ENCODE results near the gene RICTOR. TPM values are rescaled to one million over a fixed set of nuclear protein-coding genes. Genes with fewer than 3 reads are reported as not detected.
"Not testable (repeated sequence)": the region's sequence is repeated elsewhere in the genome, so short reads cannot be mapped to it uniquely, and the experiment has no call there.

RICTOR gene
- polyA plus RNA-seq, 2 of the 4 experiments (the other 2 are of a cell fraction): 6.5 to 28.5 TPM

DNA sequence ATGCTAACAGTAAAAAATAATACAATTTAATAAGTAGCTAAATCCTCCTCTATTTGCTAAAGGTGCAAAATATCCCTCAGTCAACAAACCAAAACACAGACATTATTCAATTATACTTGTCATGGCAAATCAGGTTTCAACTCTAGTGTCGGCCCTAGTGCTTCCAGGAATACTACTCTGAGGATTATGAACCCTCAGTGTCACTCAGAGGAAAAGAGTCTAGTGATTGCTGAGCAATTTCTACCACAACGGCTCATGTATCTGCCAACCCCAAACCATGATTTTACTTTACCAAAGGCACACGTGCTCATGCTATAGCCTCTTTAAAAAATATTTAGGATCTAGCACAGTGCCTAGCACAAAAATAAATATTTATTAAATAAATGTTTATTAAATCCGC lies 21.0 kb downstream of the RICTOR start:
- FAIRE-seq (no peak), DNase-seq (ENCODE audit: low read depth in 1 of 2, low spot score in 1 of 2) (no peak), ATAC-seq (no peak)
- POLR2A ChIA-PET: no interaction called here
- H3K4me2 ChIP-seq: no peak overlapping the region
- 89% methylated on average over 4 of the region's 4 CpGs for WGBS (ENCODE audit: missing lambda C conversion rate)
- no peaks in the 10 kb centered on the region for H3K9me3 ChIP-seq
- no peak overlapping the region for H3K27ac ChIP-seq
- no peak overlapping the region for H3K4me3 ChIP-seq
- TF ChIP-seq ZNF302 (CRISPR knock-in tag; IDR thresholded peaks at IDR 0.05) (no peak), RARB (CRISPR knock-in tag; IDR thresholded peaks at IDR 0.05) (no peak), CHD2 (IDR thresholded peaks at IDR 0.05; ENCODE audit: low read length, partially characterized antibody) (no peak), HOXA7 (CRISPR knock-in tag; IDR thresholded peaks at IDR 0.05) (no peak), CBX2 (IDR thresholded peaks at IDR 0.05; ENCODE audit: borderline replicate concordance, low read depth) (no peak), EP300 (IDR thresholded peaks at IDR 0.05) (no peak)
- TF ChIP-seq, protein P1, sequence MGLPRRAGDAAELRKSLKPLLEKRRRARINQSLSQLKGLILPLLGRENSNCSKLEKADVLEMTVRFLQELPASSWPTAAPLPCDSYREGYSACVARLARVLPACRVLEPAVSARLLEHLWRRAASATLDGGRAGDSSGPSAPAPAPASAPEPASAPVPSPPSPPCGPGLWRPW (IDR thresholded peaks at IDR 0.05): no peak
- H3K4me1 ChIP-seq: peaks cover 32% of the 10 kb centered on the region; the same call in 2 of the 3 replicates
- CTCF ChIA-PET: interaction anchor here (1.1 kb wide), 1 partner anchor 19 kb away, joined by 3 read pairs; no protein-coding TSS in a partner anchor

DNA sequence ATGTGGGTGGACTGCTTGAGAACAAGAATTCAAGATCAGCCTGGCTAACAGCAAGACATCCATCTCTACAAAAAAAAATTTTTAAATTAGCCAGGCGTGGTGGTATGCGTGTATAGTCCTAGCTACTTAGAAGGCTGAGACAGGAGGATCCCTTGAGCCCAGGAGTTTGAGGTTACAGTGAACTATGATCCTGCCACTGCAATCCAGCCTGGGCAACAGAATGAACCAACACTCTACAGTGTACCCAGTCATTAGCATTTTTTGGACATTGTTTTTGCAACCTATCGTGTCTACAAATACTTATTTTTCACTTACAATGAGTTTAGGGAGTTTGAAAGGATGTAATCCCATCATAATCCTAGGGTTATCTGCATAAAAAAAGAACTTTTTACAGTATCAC lies 22.1 kb downstream of the RICTOR start:
- ATAC-seq (peak in 1 of 2 experiments; percentile 22; a peak in 2 of 6 replicates), FAIRE-seq (no peak), DNase-seq (ENCODE audit: low read depth in 1 of 2, low spot score in 1 of 2) (no peak)
- ChIA-PET CTCF (interaction anchor here (0.6 to 1.1 kb wide), 3 partner anchors 20 to 491 kb away, joined by 3 to 4 read pairs (median 3); no protein-coding TSS in a partner anchor), POLR2A (no interaction called here)
- 95% methylated on average over 3 of the region's 3 CpGs for WGBS (ENCODE audit: missing lambda C conversion rate)
- peaks cover 25% of the 10 kb centered on the region; the same call in 2 of the 3 replicates for H3K4me1 ChIP-seq
- H3K27ac ChIP-seq: no peak overlapping the region
- H3K9me3 ChIP-seq: no peaks in the 10 kb centered on the region
- TF ChIP-seq POLR2A (IDR thresholded peaks at IDR 0.05; ENCODE audit: low read length) (no peak), NR3C1 (IDR thresholded peaks at IDR 0.05) (no peak), FOSL2 (IDR thresholded peaks at IDR 0.05) (no peak), FOSL2 (CRISPR knock-in tag; IDR thresholded peaks at IDR 0.05) (no peak), TP53 (CRISPR knock-in tag; IDR thresholded peaks at IDR 0.05) (no peak), MAZ (IDR thresholded peaks at IDR 0.05; ENCODE audit: borderline replicate concordance, low read depth, low read length) (no peak), ATOH8 (CRISPR knock-in tag; IDR thresholded peaks at IDR 0.05; ENCODE audit: low read depth) (no peak), CHD4 (IDR thresholded peaks at IDR 0.05; ENCODE audit: borderline replicate concordance) (no peak)
- H3K4me2 ChIP-seq: no peak overlapping the region
- H3K4me3 ChIP-seq: no peak overlapping the region

- ATAC-seq: no peak
- TF ChIP-seq TP53 (CRISPR knock-in tag; IDR thresholded peaks at IDR 0.05): no peak
- TF ChIP-seq KDM5A (IDR thresholded peaks at IDR 0.05): no peak
- TF ChIP-seq, protein P1 (IDR thresholded peaks at IDR 0.05): no peak
- TF ChIP-seq KDM1A (IDR thresholded peaks at IDR 0.05; ENCODE audit: low read depth): no peak
- H3K27ac ChIP-seq: no peak overlapping the region
- POLR2A ChIA-PET: no interaction called here
- H3K9me3 ChIP-seq: no peaks in the 10 kb centered on the region
- CTCF ChIA-PET: interaction anchor here (1.3 kb wide), 1 partner anchor 44 kb away, joined by 6 read pairs; no protein-coding TSS in a partner anchor
- no peak for DNase-seq (ENCODE audit: low read depth in 1 of 2, low spot score in 1 of 2)
- no peak for FAIRE-seq
- no peak overlapping the region for H3K4me2 ChIP-seq
- WGBS (ENCODE audit: missing lambda C conversion rate): 85% methylated on average over 1 of the region's 1 CpG
- H3K4me1 ChIP-seq: 0 out of 3 replicates have a peak, but pooled peaks cover 3% of the 10 kb centered on the region
- H3K4me3 ChIP-seq: no peak overlapping the region
These were observed 24.9 kb downstream of the RICTOR start for GRCh38 chr5:39049315-39049714.

- Histone ChIP-seq H3K9me3 (no peaks in the 10 kb centered on the region), H3K4me1 (no peaks in the 10 kb centered on the region), H3K4me2 (no peak overlapping the region), H3K4me3 (no peak overlapping the region), H3K27ac (no peak overlapping the region)
- ATAC-seq (no peak), FAIRE-seq (no peak), DNase-seq (ENCODE audit: low read depth in 1 of 2, low spot score in 1 of 2) (no peak)
- TF ChIP-seq HOXB5 (CRISPR knock-in tag; IDR thresholded peaks at IDR 0.05) (no peak), CBX8 (IDR thresholded peaks at IDR 0.05) (no peak), FOXS1 (CRISPR knock-in tag; IDR thresholded peaks at IDR 0.05) (no peak), SREBF2 (IDR thresholded peaks at IDR 0.05) (no peak), PHF8 (IDR thresholded peaks at IDR 0.05; ENCODE audit: borderline replicate concordance, low read depth) (no peak), ATOH8 (CRISPR knock-in tag; IDR thresholded peaks at IDR 0.05; ENCODE audit: low read depth) (no peak), CBX2 (IDR thresholded peaks at IDR 0.05; ENCODE audit: borderline replicate concordance, low read depth) (no peak)
- 61% methylated on average over 1 of the region's 1 CpG for WGBS (ENCODE audit: missing lambda C conversion rate)
- CTCF ChIA-PET: interaction anchor here (1.0 kb wide), 1 partner anchor 33 kb away, joined by 3 read pairs; no protein-coding TSS in a partner anchor
- POLR2A ChIA-PET: no interaction called here
These were observed 33.3 kb downstream of the RICTOR start for GRCh38 chr5:39040875-39041274.

- CTCF ChIA-PET; POLR2A ChIA-PET; FAIRE-seq; H3K4me2 ChIP-seq; ATAC-seq; H3K9me3 ChIP-seq; DNase-seq (ENCODE audit: low read depth in 1 of 2, low spot score in 1 of 2); H3K4me3 ChIP-seq; H3K27ac ChIP-seq: not testable (repeated sequence)
- peaks cover 20% of the 10 kb centered on the region; the same call in 2 of the 3 replicates for H3K4me1 ChIP-seq
- 87% methylated on average over 10 of the region's 12 CpGs for WGBS (ENCODE audit: missing lambda C conversion rate)
These were observed 39.7 kb downstream of the RICTOR start for GRCh38 chr5:39034493-39034892.
